Neural crest cell (in vitro differentiated cells): ENCODE measurements around the gene HDGFL3. TPM values are rescaled to one million over a fixed set of nuclear protein-coding genes. Genes with fewer than 3 reads are reported as not detected.
A peak's percentile ranks its signal among the peaks of the same experiment; 100 is the strongest.

Source experiments
- DNase-seq: peaks from one replicate; pipeline ENCODE4 v3.0.0; 2021; ENCODE audit warnings: low read depth, mixed read lengths, low spot score
- H3K27ac Mint-ChIP-seq: one replicate; pipeline ENCODE4 v1.8.0; 2021; ENCODE audit warnings: mild to moderate bottlenecking, mixed read lengths; ENCODE audit not compliant: unreplicated experiment
- H3K27me3 Mint-ChIP-seq: 2 replicates; pipeline ENCODE4 v1.8.0; 2021; ENCODE audit warnings: low read depth, mild to moderate bottlenecking, mixed read lengths
- H3K36me3 Mint-ChIP-seq: 2 replicates; pipeline ENCODE4 v1.8.0; 2021; ENCODE audit warnings: low read depth, mild to moderate bottlenecking, mixed read lengths
- H3K4me1 Mint-ChIP-seq: 2 replicates; pipeline ENCODE4 v1.8.0; 2021; ENCODE audit warnings: mixed read lengths
- H3K4me3 Mint-ChIP-seq: one replicate; pipeline ENCODE4 v1.8.0; 2021; ENCODE audit warnings: mild to moderate bottlenecking, mixed read lengths
- H3K9me3 Mint-ChIP-seq: 2 replicates; pipeline ENCODE4 v1.8.0; 2021; ENCODE audit warnings: mixed read lengths
- total RNA-seq: library from RNA; stranded (reverse); gene quantifications from 2 replicates; pipeline ENCODE4 v1.2.1, GENCODE V29; 2021
- TF ChIP-seq, protein P1 (sequence below): fragments of 200-600 bp; sonication (generic); conservative IDR thresholded peaks from 2 replicates; pipeline ENCODE4 v1.5.0; 2021; ENCODE audit warnings: antibody characterized with exemption, mild to moderate bottlenecking

The HDGFL3 gene
- total RNA-seq, 1 donor from 2014 or later: 127 TPM

DNA sequence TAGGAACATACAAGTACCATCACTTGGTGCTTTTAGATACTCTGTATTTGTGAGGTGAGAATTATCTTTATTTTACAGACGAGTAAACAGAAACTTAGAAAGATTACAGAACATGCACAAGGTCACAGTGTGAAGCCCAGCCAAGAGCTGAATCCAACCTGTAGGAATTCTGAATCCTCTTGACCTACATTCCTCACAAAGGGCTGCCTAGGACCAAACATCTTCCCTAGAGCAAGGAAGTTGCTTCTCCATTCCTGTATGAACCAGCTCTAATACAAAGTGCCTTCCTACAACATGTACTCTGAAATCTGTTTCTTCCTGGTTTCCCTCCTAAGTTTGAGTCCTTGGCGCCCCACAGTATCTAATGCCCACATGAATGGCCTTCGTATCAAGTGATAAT, 2.9 kb downstream of the HDGFL3 start:
- Mint-ChIP-seq H3K27me3 (no peaks in the 10 kb centered on the region), H3K36me3 (no peaks in the 10 kb centered on the region), H3K4me1 (peaks cover 42% of the 10 kb centered on the region), H3K9me3 (no peaks in the 10 kb centered on the region), H3K27ac (no peak overlapping the region), H3K4me3 (peak overlapping the region; percentile 100)
- TF ChIP-seq, protein P1, sequence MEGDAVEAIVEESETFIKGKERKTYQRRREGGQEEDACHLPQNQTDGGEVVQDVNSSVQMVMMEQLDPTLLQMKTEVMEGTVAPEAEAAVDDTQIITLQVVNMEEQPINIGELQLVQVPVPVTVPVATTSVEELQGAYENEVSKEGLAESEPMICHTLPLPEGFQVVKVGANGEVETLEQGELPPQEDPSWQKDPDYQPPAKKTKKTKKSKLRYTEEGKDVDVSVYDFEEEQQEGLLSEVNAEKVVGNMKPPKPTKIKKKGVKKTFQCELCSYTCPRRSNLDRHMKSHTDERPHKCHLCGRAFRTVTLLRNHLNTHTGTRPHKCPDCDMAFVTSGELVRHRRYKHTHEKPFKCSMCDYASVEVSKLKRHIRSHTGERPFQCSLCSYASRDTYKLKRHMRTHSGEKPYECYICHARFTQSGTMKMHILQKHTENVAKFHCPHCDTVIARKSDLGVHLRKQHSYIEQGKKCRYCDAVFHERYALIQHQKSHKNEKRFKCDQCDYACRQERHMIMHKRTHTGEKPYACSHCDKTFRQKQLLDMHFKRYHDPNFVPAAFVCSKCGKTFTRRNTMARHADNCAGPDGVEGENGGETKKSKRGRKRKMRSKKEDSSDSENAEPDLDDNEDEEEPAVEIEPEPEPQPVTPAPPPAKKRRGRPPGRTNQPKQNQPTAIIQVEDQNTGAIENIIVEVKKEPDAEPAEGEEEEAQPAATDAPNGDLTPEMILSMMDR: no peak
- no peak for DNase-seq

DNA sequence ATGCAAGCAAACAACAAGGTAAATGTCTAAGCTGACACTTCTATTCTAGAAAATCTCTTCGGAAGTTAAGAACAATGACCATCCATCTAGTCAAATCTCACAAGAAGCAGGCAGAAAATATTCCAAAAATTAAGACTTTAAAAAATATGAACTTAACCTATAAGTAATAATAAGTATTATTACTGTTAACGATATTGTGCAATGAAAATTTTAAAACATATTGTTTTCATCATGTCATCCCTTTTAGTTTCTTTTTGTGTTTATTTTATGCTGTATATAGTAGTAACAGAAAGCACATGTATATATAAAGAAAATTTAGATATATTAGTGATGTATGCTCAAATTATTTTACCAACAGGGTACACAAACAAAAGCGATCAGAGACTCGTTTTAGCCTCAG, 4.1 kb downstream of the HDGFL3 start:
- TF ChIP-seq, protein P1: no peak
- Mint-ChIP-seq H3K4me3 (peak overlapping the region; percentile 48), H3K4me1 (peaks cover 51% of the 10 kb centered on the region), H3K27me3 (no peaks in the 10 kb centered on the region), H3K27ac (no peak overlapping the region), H3K36me3 (no peaks in the 10 kb centered on the region), H3K9me3 (no peaks in the 10 kb centered on the region)
- no peak for DNase-seq

DNA sequence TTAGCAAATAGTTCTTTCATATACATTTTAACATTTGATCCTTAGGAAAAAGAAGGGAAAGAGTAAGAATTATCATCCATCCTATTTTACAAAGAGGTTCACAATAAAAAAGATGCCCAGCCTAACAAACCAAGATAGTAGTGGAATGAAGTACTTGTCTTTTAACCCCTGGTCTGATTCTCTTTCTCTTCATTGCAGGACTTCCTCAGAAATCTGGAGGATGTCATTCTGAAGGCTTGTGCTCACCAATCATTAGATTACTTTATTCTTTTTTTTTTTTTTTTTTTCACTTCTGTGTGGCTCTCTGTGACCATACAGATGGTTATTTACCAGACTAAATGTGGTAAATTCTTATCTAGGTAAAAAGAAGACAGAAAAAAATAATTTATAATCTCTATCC, 7.0 kb downstream of the HDGFL3 start:
- DNase-seq: no peak
- H3K4me1 Mint-ChIP-seq: peaks cover 47% of the 10 kb centered on the region
- H3K36me3 Mint-ChIP-seq: no peaks in the 10 kb centered on the region
- no peaks in the 10 kb centered on the region for H3K9me3 Mint-ChIP-seq
- H3K27me3 Mint-ChIP-seq: no peaks in the 10 kb centered on the region
- no peak overlapping the region for H3K4me3 Mint-ChIP-seq
- H3K27ac Mint-ChIP-seq: no peak overlapping the region
- TF ChIP-seq, protein P1: no peak

DNA sequence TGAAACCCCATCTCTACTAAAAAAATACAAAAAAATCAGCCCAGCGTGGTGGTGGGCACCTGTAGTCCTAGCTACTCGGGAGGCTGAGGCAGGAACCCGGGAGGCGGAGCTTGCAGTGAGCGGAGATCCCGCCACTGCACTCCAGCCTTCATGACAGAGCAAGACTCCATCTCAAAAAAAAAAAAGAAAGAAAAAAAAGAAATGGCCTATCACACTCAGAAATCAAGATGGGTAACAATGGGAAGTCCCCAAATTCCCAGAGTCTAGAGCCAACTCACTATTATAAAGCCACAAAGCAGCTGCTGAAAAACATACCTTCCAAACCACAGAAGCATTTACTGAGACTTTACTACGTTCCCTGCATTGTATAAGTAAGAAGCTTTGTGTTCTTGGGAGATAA, 7.5 kb downstream of the HDGFL3 start:
- TF ChIP-seq, protein P1: no peak
- Mint-ChIP-seq H3K4me1 (peaks cover 42% of the 10 kb centered on the region), H3K9me3 (no peaks in the 10 kb centered on the region), H3K27ac (no peak overlapping the region), H3K4me3 (no peak overlapping the region), H3K36me3 (no peaks in the 10 kb centered on the region), H3K27me3 (no peaks in the 10 kb centered on the region)
- DNase-seq: no peak

DNA sequence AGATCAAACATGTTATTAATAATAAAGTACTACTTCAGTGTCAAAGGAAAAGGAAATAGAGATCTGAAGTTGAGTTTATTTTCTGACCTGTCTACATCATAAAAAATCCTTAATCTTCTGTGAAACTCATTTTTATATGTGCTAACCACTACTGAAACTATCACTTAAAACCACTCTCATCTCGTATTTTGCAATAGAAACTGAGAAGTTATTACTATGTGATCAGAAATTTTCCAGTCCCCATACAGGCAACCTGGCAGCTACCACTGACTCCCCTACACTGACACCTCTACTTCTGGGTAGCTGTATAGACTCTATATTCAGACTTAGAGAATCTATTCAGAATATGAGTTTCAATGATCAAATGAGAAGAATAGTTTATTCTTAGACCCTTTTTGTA, 8.3 kb downstream of the HDGFL3 start:
- DNase-seq: no peak
- Mint-ChIP-seq H3K9me3 (no peaks in the 10 kb centered on the region), H3K27me3 (no peaks in the 10 kb centered on the region), H3K36me3 (no peaks in the 10 kb centered on the region), H3K4me1 (peaks cover 34% of the 10 kb centered on the region), H3K27ac (no peak overlapping the region), H3K4me3 (no peak overlapping the region)
- TF ChIP-seq, protein P1: no peak

DNA sequence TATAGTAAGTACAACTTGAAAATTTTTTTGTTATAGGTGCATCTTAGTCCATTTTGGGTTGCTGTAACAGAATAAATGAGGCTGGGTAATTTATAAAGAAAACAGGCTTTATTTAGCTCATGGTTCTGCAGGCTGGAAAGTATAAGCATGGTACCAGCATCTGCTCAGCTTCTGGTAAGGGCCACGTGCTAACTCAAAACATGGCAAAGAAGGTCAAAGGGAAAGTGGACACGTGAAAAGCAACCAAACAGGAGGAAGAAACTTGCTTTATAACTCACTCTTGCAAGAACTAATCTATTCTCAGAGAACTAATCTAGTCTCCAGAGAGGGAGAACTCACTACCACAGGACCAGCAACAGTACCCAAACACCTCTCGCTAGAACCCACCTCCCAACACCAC, 9.1 kb downstream of the HDGFL3 start:
- TF ChIP-seq, protein P1: no peak
- Mint-ChIP-seq H3K9me3 (peaks cover 3% of the 10 kb centered on the region), H3K4me3 (no peak overlapping the region), H3K27ac (no peak overlapping the region), H3K4me1 (peaks cover 27% of the 10 kb centered on the region), H3K27me3 (no peaks in the 10 kb centered on the region), H3K36me3 (peaks cover 5% of the 10 kb centered on the region)
- no peak for DNase-seq
